H1 (cell line): ENCODE data around the gene SV2A. TPM values are rescaled to one million over a fixed set of nuclear protein-coding genes. Genes with fewer than 3 reads are reported as not detected.

Source experiments
- ASH2L ChIP-seq: fragments of 200-600, 300-600 bp; sonication (generic); IDR thresholded peaks from one replicate; pipeline ENCODE4 v1.7.1; 2017; ENCODE audit warnings: low read length
- ATF3 ChIP-seq: IDR thresholded peaks from 2 replicates; pipeline ENCODE4 v1.6.1; 2011; ENCODE audit warnings: low read depth, mild to moderate bottlenecking, low read length; ENCODE audit not compliant: insufficient read depth
- CHD2 ChIP-seq: IDR thresholded peaks from 2 replicates; pipeline ENCODE4 v1.6.1; 2012; ENCODE audit warnings: low read length, improper control_type of control experiment
- CREB1 ChIP-seq: IDR thresholded peaks from 2 replicates; pipeline ENCODE4 v1.6.1; 2012; ENCODE audit warnings: inconsistent platforms
- E2F6 ChIP-seq: IDR thresholded peaks from 2 replicates; pipeline ENCODE4 v1.6.1; 2012; ENCODE audit warnings: inconsistent platforms
- EP300 ChIP-seq, 2 experiments: IDR thresholded peaks; 1 replicate in 1 of 2; 2 replicates in 1 of 2; pipeline ENCODE4 v1.6.1; 2011 to 2012; ENCODE audit warnings: low read depth in 2 of 2, low read length in 2 of 2, mild to moderate bottlenecking in 2 of 2, borderline replicate concordance in 1 of 2, inconsistent platforms in 1 of 2, moderate library complexity in 1 of 2
- GABPA ChIP-seq: IDR thresholded peaks from 2 replicates; pipeline ENCODE4 v1.6.1; 2011; ENCODE audit warnings: mild to moderate bottlenecking, low read length, moderate library complexity, borderline replicate concordance; ENCODE audit not compliant: insufficient read depth
- JUND ChIP-seq: IDR thresholded peaks from 2 replicates; pipeline ENCODE4 v1.6.1; 2011; ENCODE audit warnings: mild to moderate bottlenecking, improper control_type of control experiment, low read length
- NRF1 ChIP-seq: IDR thresholded peaks from 2 replicates; pipeline ENCODE4 v1.6.1; 2011; ENCODE audit warnings: mild to moderate bottlenecking, low read depth, low read length, improper control_type of control experiment
- PHF8 ChIP-seq: fragments of 200-600 bp; sonication (generic); conservative IDR thresholded peaks from 2 replicates; pipeline ENCODE4 v1.7.1; 2012; ENCODE audit warnings: low read depth, mild to moderate bottlenecking, inconsistent platforms, low read length, moderate library complexity
- POLR2AphosphoS5 ChIP-seq: IDR thresholded peaks from 2 replicates; pipeline ENCODE4 v1.6.1; 2011; ENCODE audit warnings: low read depth, low read length
- RAD21 ChIP-seq, 2 experiments: IDR thresholded peaks in 1 of 2; conservative IDR thresholded peaks in 1 of 2; 2 replicates each; pipeline ENCODE4 v1.6.1; 2011; ENCODE audit warnings: low read depth in 2 of 2, low read length in 2 of 2, improper control_type of control experiment in 1 of 2, inconsistent platforms in 1 of 2, mild to moderate bottlenecking in 1 of 2, moderate library complexity in 1 of 2
- RFX5 ChIP-seq: IDR thresholded peaks from 2 replicates; pipeline ENCODE4 v1.6.1; 2011; ENCODE audit warnings: low read depth, low read length, improper control_type of control experiment, borderline replicate concordance
- SAP30 ChIP-seq: fragments of 300-600 bp; sonication (generic); IDR thresholded peaks from 2 replicates; pipeline ENCODE4 v1.7.1; 2012; ENCODE audit warnings: low read length, moderate library complexity, mild to moderate bottlenecking, inconsistent platforms; ENCODE audit not compliant: insufficient read depth, insufficient replicate concordance
- SIX5 ChIP-seq: IDR thresholded peaks from 2 replicates; pipeline ENCODE4 v1.6.1; 2011; ENCODE audit warnings: mild to moderate bottlenecking, low read depth, low read length
- TAF7 ChIP-seq: optimal IDR thresholded peaks from 2 replicates; pipeline ENCODE3; 2011; ENCODE audit warnings: low read depth, mild to moderate bottlenecking, inconsistent platforms, low read length, moderate library complexity, borderline replicate concordance
- USF2 ChIP-seq: IDR thresholded peaks from 2 replicates; pipeline ENCODE4 v1.6.1; 2011; ENCODE audit warnings: low read length, improper control_type of control experiment
- YY1 ChIP-seq: IDR thresholded peaks from 2 replicates; pipeline ENCODE4 v1.6.1; 2011; ENCODE audit warnings: low read depth, mild to moderate bottlenecking, low read length
- polyA plus RNA-seq, 7 experiments: library from polyadenylated mRNA; depleted of rRNA in 3 of 7; stranded (reverse) in 5 of 7; unstranded in 2 of 7; fragments of >200 nt in 5 of 7; fragments of 200-250 nt in 2 of 7; gene quantifications; 1 replicate in 5 of 7; 2 replicates in 1 of 7; 4 replicates in 1 of 7; pipeline versions ENCODE4 v1.2.1 to v1.2.3, GENCODE V29; 2011 to 2013; ENCODE audit warnings: missing spikeins in 2 of 7, mixed read lengths in 2 of 7
- total RNA-seq: library from RNA; stranded (reverse); fragmentation: NEBNext Ultra II Directional; extraction: Animal tissue kit (Norgen Biotek cat#: 25700); gene quantifications from 2 replicates; pipeline ENCODE4 v1.2.1, GENCODE V29; 2021

The SV2A gene
- total and polyA plus RNA-seq, 2 of the 8 experiments (the other 6 are each of a cell fraction or from before 2014, with no cell fraction given): 41.8 to 51.8 TPM

- TF ChIP-seq PHF8 (peak; percentile 69), RFX5 (no peak), ASH2L (peak; percentile 78), CREB1 (peak; percentile 84), GABPA (no peak), RAD21 (IDR thresholded peaks at IDR 0.05 in 1 of 2, conservative IDR thresholded peaks at IDR 0.05 in 1 of 2; ENCODE audit: low read depth in 2 of 2, low read length in 2 of 2) (0 out of 4 replicates have a peak, but pooled peaks of 1 of the 2 experiments have one; percentile 2), USF2 (peak; percentile 99), SIX5 (peak; percentile 98), E2F6 (peak; percentile 88), TAF7 (peak; percentile 57), NRF1 (no peak), EP300 (IDR thresholded peaks at IDR 0.05; ENCODE audit: borderline replicate concordance in 1 of 2, low read depth in 2 of 2, low read length in 2 of 2) (no peak), CHD2 (peak; percentile 77), ATF3 (peak; percentile 98), YY1 (peak; percentile 85), SAP30 (peak; percentile 45), JUND (0 out of 2 replicates have a peak, but pooled peaks have one; percentile 14), POLR2AphosphoS5 (peak; percentile 90)
These were observed 18.0 kb downstream of the SV2A start, which contains the start of gene BOLA1 (continued) for GRCh38 chr1:149899460-149900284.
